ENCODE measurements around the gene TUBB6.

TUBB6 gene

GRCh38 chr18:12314591-12315305 is 6.7 kb downstream of the TUBB6 start:
- DNase-seq (ENCODE audit: low read depth in 2 of 2): no peak

- DNase-seq (ENCODE audit: low read depth in 2 of 2): no peak
Measured at GRCh38 chr18:12315490-12315889, 7.4 kb downstream of the TUBB6 start.

- no peak for DNase-seq (ENCODE audit: low read depth in 2 of 2)
Measured at GRCh38 chr18:12315911-12316310, 7.9 kb downstream of the TUBB6 start.

- DNase-seq (ENCODE audit: low read depth in 2 of 2): no peak
Measured at GRCh38 chr18:12317664-12318333, 9.8 kb downstream of the TUBB6 start.

- no peak for DNase-seq (ENCODE audit: low read depth in 2 of 2)
Measured at GRCh38 chr18:12318334-12318697, 10.3 kb downstream of the TUBB6 start.

- DNase-seq (ENCODE audit: low read depth in 2 of 2): no peak
Measured at GRCh38 chr18:12318857-12319256, 10.8 kb downstream of the TUBB6 start.

- no peak for DNase-seq (ENCODE audit: low read depth in 2 of 2)
Measured at GRCh38 chr18:12321333-12321732, 13.3 kb downstream of the TUBB6 start.

- DNase-seq (ENCODE audit: low read depth in 2 of 2): no peak
Measured at GRCh38 chr18:12324991-12325725, 17.1 kb downstream of the TUBB6 start.

GRCh38 chr18:12325726-12326245 is 17.7 kb downstream of the TUBB6 start:
- no peak for DNase-seq (ENCODE audit: low read depth in 2 of 2)

- DNase-seq (ENCODE audit: low read depth in 2 of 2): no peak
Measured at GRCh38 chr18:12326711-12327460, 18.8 kb downstream of the TUBB6 start.

GRCh38 chr18:12327510-12328178 is 19.6 kb downstream of the TUBB6 start:
- DNase-seq (ENCODE audit: low read depth in 2 of 2): peak; percentile 39 to 47

GRCh38 chr18:12328179-12328823 is 20.3 kb downstream of the TUBB6 start:
- DNase-seq (ENCODE audit: low read depth in 2 of 2): no peak

GRCh38 chr18:12329125-12329698 is 21.2 kb downstream of the TUBB6 start:
- no peak for DNase-seq (ENCODE audit: low read depth in 2 of 2)

- DNase-seq (ENCODE audit: low read depth in 2 of 2): no peak
Measured at GRCh38 chr18:12330766-12331165, 22.7 kb downstream of the TUBB6 start.

- no peak for DNase-seq (ENCODE audit: low read depth in 2 of 2)
Measured at GRCh38 chr18:12333506-12334290, 25.7 kb downstream of the TUBB6 start.

GRCh38 chr18:12334366-12334808 is 26.3 kb downstream of the TUBB6 start:
- no peak for DNase-seq (ENCODE audit: low read depth in 2 of 2)

- DNase-seq (ENCODE audit: low read depth in 2 of 2): no peak
Measured at GRCh38 chr18:12334863-12335262, 26.8 kb downstream of the TUBB6 start.

GRCh38 chr18:12335503-12335902 is 27.5 kb downstream of the TUBB6 start:
- no peak for DNase-seq (ENCODE audit: low read depth in 2 of 2)

- DNase-seq (ENCODE audit: low read depth in 2 of 2): no peak
Measured at GRCh38 chr18:12336171-12336613, 28.2 kb downstream of the TUBB6 start.
